Measurements from ENCODE around the gene CZIB. TPM values are rescaled to one million over a fixed set of nuclear protein-coding genes. Genes with fewer than 3 reads are reported as not detected.

CZIB gene
- total RNA-seq, 1 experiment from 2014 or later: 67.0 TPM

DNA sequence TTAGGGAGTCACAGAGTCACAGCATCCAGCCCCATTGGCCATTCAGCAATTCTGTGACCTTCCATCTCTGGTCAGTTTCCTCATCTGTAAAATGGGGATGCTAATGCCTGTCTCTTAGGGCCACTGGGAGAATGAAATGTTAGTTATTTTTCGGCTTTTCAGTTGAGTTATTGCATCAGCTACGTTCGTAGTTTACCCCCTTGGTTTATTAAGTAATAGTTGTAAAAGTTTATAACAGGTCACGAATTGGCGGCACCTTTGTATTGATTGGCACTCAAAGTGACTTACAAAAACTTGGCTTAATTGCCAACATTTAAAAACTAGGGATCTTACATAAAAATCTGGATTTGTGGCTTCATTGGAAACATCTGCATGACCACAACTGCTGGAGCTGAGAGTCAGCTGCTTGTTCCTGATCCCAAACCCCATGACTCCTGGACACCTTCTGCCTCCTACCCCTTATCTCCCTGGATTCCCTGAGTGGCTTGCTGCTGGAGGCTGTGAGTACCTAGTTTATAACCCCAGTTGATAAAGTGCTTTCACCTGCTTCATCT lies 54.9 kb downstream of the CZIB start:
- H2AK5ac ChIP-seq (ENCODE audit: insufficient read length, low read length): no peak overlapping the region
- no peak overlapping the region for H2BK15ac ChIP-seq (ENCODE audit: low read depth, low read length)
- H3K4me1 ChIP-seq (ENCODE audit: insufficient read depth, low read length): peaks cover 3% of the 10 kb centered on the region; the same call in 1 of the 2 replicates
- H3K23ac ChIP-seq (ENCODE audit: insufficient read length, low read depth, low read length): no peak overlapping the region
- no peak overlapping the region for H2AFZ ChIP-seq (ENCODE audit: low read length)
- H4K91ac ChIP-seq (ENCODE audit: insufficient read length, low read depth, low read length): no peak overlapping the region
- Mint-ChIP-seq H3K36me3 (ENCODE audit: insufficient read depth in 1 of 3, low read depth in 3 of 3) (no peaks in the 10 kb centered on the region), H3K27ac (no peak overlapping the region), H3K27me3 (ENCODE audit: low read depth) (peaks cover 2% of the 10 kb centered on the region), H3K4me3 (no peak overlapping the region), H3K4me1 (peaks cover 32 to 37% of the 10 kb centered on the region in 2 experiments), H3K9me3 (no peaks in the 10 kb centered on the region)
- TF ChIP-seq, protein P1, sequence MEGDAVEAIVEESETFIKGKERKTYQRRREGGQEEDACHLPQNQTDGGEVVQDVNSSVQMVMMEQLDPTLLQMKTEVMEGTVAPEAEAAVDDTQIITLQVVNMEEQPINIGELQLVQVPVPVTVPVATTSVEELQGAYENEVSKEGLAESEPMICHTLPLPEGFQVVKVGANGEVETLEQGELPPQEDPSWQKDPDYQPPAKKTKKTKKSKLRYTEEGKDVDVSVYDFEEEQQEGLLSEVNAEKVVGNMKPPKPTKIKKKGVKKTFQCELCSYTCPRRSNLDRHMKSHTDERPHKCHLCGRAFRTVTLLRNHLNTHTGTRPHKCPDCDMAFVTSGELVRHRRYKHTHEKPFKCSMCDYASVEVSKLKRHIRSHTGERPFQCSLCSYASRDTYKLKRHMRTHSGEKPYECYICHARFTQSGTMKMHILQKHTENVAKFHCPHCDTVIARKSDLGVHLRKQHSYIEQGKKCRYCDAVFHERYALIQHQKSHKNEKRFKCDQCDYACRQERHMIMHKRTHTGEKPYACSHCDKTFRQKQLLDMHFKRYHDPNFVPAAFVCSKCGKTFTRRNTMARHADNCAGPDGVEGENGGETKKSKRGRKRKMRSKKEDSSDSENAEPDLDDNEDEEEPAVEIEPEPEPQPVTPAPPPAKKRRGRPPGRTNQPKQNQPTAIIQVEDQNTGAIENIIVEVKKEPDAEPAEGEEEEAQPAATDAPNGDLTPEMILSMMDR (conservative IDR thresholded peaks at IDR 0.05): no peak
- H3K56ac ChIP-seq (ENCODE audit: insufficient read length, low read depth, low read length): no peak overlapping the region
- H2BK12ac ChIP-seq (ENCODE audit: insufficient read length, low read depth, low read length): no peak overlapping the region
- H4K20me1 ChIP-seq (ENCODE audit: control insufficient read depth, insufficient read depth, insufficient read length): no peaks in the 10 kb centered on the region
- H3K9me3 ChIP-seq (ENCODE audit: control insufficient read depth, low read depth, low read length): no peaks in the 10 kb centered on the region
- H3K9ac ChIP-seq (ENCODE audit: extremely low read depth, insufficient read length, low read length): no peak overlapping the region
- no peaks in the 10 kb centered on the region for H3K79me1 ChIP-seq (ENCODE audit: insufficient read depth, low read depth, low read length, poor library complexity, severe bottlenecking)
- no peak overlapping the region for H2BK20ac ChIP-seq (ENCODE audit: low read depth, low read length, poor library complexity, severe bottlenecking)
- H2BK5ac ChIP-seq (ENCODE audit: insufficient read length, low read length): no peak overlapping the region
- no peak overlapping the region for H3K4me2 ChIP-seq (ENCODE audit: insufficient read depth, insufficient read length, low read length)
- H4K8ac ChIP-seq (replicated peaks; ENCODE audit: insufficient read length, low read depth, low read length): no peak overlapping the region
- no peak for DNase-seq
- H3K18ac ChIP-seq (ENCODE audit: insufficient read length, low read depth, low read length): no peak overlapping the region
- H3T11ph ChIP-seq (ENCODE audit: low read length): no peak overlapping the region
- no peak overlapping the region for H4K5ac ChIP-seq (ENCODE audit: insufficient read length, low read depth, low read length)
- no peaks in the 10 kb centered on the region for H3K27me3 ChIP-seq (ENCODE audit: insufficient read depth, low read length)
- WGBS (ENCODE audit: extremely low coverage, insufficient read length, low lambda C conversion rate): no CpG with 5 or more reads among the region's 5 CpGs
- no peaks in the 10 kb centered on the region for H3K79me2 ChIP-seq (ENCODE audit: insufficient read depth, low read length)
- H3K27ac ChIP-seq (ENCODE audit: insufficient read length, low read depth, low read length): no peak overlapping the region
- no peak overlapping the region for H2BK120ac ChIP-seq (ENCODE audit: low read depth, low read length, poor library complexity, severe bottlenecking)
- H3K4ac ChIP-seq (ENCODE audit: low read depth, low read length): no peak overlapping the region
- no peaks in the 10 kb centered on the region for H3K23me2 ChIP-seq (ENCODE audit: insufficient read length, low read depth, low read length, poor library complexity, severe bottlenecking)
- no peak overlapping the region for H3K14ac ChIP-seq (ENCODE audit: insufficient read depth, low read length)

Other genes with a start within 250 kb of the CZIB start
- 0.17 and 0.29 TPM in 2 replicates for gene PODN, start 158.4 kb downstream of the CZIB start, total RNA-seq (2021)
- gene SLC1A7, start 78.0 kb downstream of the CZIB start, total RNA-seq (2021): not detected in 2 replicates
- 28.9 and 33.2 TPM in 2 replicates for gene CPT2, start 23.8 kb downstream of the CZIB start, total RNA-seq (2021)
- gene MAGOH, start 17.9 kb upstream of the CZIB start, total RNA-seq (2021): 81.2 and 82.7 TPM in 2 replicates
- 69.2 and 78.6 TPM in 2 replicates for gene LRP8, start 107.4 kb upstream of the CZIB start, total RNA-seq (2021)
- gene DMRTB1, start 238.8 kb upstream of the CZIB start, total RNA-seq (2021): not detected in 2 replicates